Panc1 (cell line): Measurements from ENCODE around the gene FAM151B.
"Not testable (repeated sequence)": the region's sequence is repeated elsewhere in the genome, so short reads cannot be mapped to it uniquely, and the experiment has no call there.

Experiments
- CTCF ChIP-seq: fragments of 450-650 bp; IDR thresholded peaks from 2 replicates; pipeline ENCODE4 v1.5.1; 2017; ENCODE audit warnings: mild to moderate bottlenecking
- POLR2AphosphoS5 ChIP-seq: IDR thresholded peaks from 2 replicates; pipeline ENCODE4 v1.6.1; 2012; ENCODE audit warnings: mild to moderate bottlenecking, low read depth, low read length, moderate library complexity
- REST ChIP-seq, 2 experiments: IDR thresholded peaks; 2 replicates each; pipeline ENCODE4 v1.6.1; 2011 to 2012; ENCODE audit warnings: low read depth in 2 of 2, control low read depth in 1 of 2, low read length in 1 of 2, mild to moderate bottlenecking in 1 of 2, moderate library complexity in 1 of 2; ENCODE audit not compliant: insufficient read depth in 1 of 2
- SIN3A ChIP-seq: IDR thresholded peaks from 2 replicates; pipeline ENCODE4 v1.6.1; 2012; ENCODE audit warnings: low read depth, mild to moderate bottlenecking, low read length, moderate library complexity, borderline replicate concordance; ENCODE audit not compliant: insufficient read depth

- TF ChIP-seq POLR2AphosphoS5; CTCF; REST (IDR thresholded peaks at IDR 0.05; ENCODE audit: insufficient read depth in 1 of 2, low read depth in 2 of 2, low read length in 1 of 2); SIN3A: not testable (repeated sequence)
Observed at GRCh38 chr5:80470631-80471030, 17.3 kb upstream of the FAM151B start.
